ENCODE results near the gene NFIB. TPM values are rescaled to one million over a fixed set of nuclear protein-coding genes. Genes with fewer than 3 reads are reported as not detected.
A peak's percentile ranks its signal among the peaks of the same experiment; 100 is the strongest.

The NFIB gene
- total RNA-seq, 2 donors from 2014 or later = 47.0 to 65.9 TPM

- Histone ChIP-seq H3K36me3 (replicated peaks in 1 of 2; ENCODE audit: insufficient read depth in 1 of 2, low read depth in 2 of 2) (no peaks in the 10 kb centered on the region), H3K4me1 (peaks cover 61% of the 10 kb centered on the region), H3K4me3 (no peak overlapping the region), H3K27ac (peak overlapping the region; percentile 66 to 93 (median 86)), H3K27me3 (no peaks in the 10 kb centered on the region), H3K9me3 (no peaks in the 10 kb centered on the region)
- DNase-seq (no peak), ATAC-seq (no peak)
- 29 to 42% methylated on average over 3 of the region's 3 CpGs for WGBS, 2 donors
- TF ChIP-seq POLR2A (IDR thresholded peaks at IDR 0.05) = no peak
- TF ChIP-seq CTCF (IDR thresholded peaks at IDR 0.05) = no peak
- intact Hi-C loops (cut with DNase I) = no loop called here
These were observed 132.9 kb downstream of the NFIB start for GRCh38 chr9:14180960-14181537.

- no peak overlapping the region for H3K4me3 ChIP-seq
- TF ChIP-seq POLR2A (IDR thresholded peaks at IDR 0.05) (no peak), CTCF (IDR thresholded peaks at IDR 0.05) (no peak)
- 25 to 27% methylated on average over 11 of the region's 11 CpGs for WGBS, 2 donors
- peak; percentile 57 for ATAC-seq
- DNase-seq = peak; percentile 36 to 60 (median 48)
- H3K27me3 ChIP-seq = no peaks in the 10 kb centered on the region
- no peaks in the 10 kb centered on the region for H3K9me3 ChIP-seq
- peaks cover 61% of the 10 kb centered on the region for H3K4me1 ChIP-seq
- H3K36me3 ChIP-seq (replicated peaks in 1 of 2; ENCODE audit: insufficient read depth in 1 of 2, low read depth in 2 of 2) = no peaks in the 10 kb centered on the region
- intact Hi-C loops (cut with DNase I) = no loop called here
- H3K27ac ChIP-seq = peak overlapping the region; percentile 66 to 93 (median 86)
These were observed 133.6 kb downstream of the NFIB start for GRCh38 chr9:14180093-14180959.

GRCh38 chr9:14179449-14179848, 134.5 kb downstream of the NFIB start:
- no peaks in the 10 kb centered on the region for H3K27me3 ChIP-seq
- H3K36me3 ChIP-seq (replicated peaks in 1 of 2; ENCODE audit: insufficient read depth in 1 of 2, low read depth in 2 of 2) = no peaks in the 10 kb centered on the region
- intact Hi-C loops (cut with DNase I) = no loop called here
- peak; percentile 71 to 92 (median 80) for DNase-seq
- TF ChIP-seq CTCF (IDR thresholded peaks at IDR 0.05) (no peak), POLR2A (IDR thresholded peaks at IDR 0.05) (no peak)
- 12% methylated on average over 3 of the region's 3 CpGs for WGBS, 2 donors
- H3K9me3 ChIP-seq = no peaks in the 10 kb centered on the region
- H3K27ac ChIP-seq = peak overlapping the region; percentile 32 to 93 (median 86)
- H3K4me1 ChIP-seq = peaks cover 59% of the 10 kb centered on the region
- peak; percentile 98 for ATAC-seq
- no peak overlapping the region for H3K4me3 ChIP-seq

GRCh38 chr9:14175778-14176177, 138.2 kb downstream of the NFIB start:
- no peaks in the 10 kb centered on the region for H3K36me3 ChIP-seq (replicated peaks in 1 of 2; ENCODE audit: insufficient read depth in 1 of 2, low read depth in 2 of 2)
- H3K9me3 ChIP-seq = no peaks in the 10 kb centered on the region
- peak overlapping the region in 1 of 4 donors; percentile 93 for H3K27ac ChIP-seq
- no peak overlapping the region for H3K4me3 ChIP-seq
- DNase-seq (no peak), ATAC-seq (no peak)
- intact Hi-C loops (cut with DNase I) = no loop called here
- peaks cover 48% of the 10 kb centered on the region for H3K4me1 ChIP-seq
- WGBS, 2 donors = 89 to 100% methylated on average over 1 of the region's 1 CpG
- no peaks in the 10 kb centered on the region for H3K27me3 ChIP-seq
- no peak for TF ChIP-seq POLR2A (IDR thresholded peaks at IDR 0.05)
- no peak for TF ChIP-seq CTCF (IDR thresholded peaks at IDR 0.05)

Data from body of pancreas (tissue), 4 donors.